Keratinocyte (primary cell): ENCODE results near the gene FAM98A. TPM values are rescaled to one million over a fixed set of nuclear protein-coding genes. Genes with fewer than 3 reads are reported as not detected.

ENCODE experiments used
- DNase-seq: peaks from one replicate; pipeline ENCODE4 v3.0.0-alpha.2; 2011; ENCODE audit warnings: low read depth, missing footprints, low spot score
- FAIRE-seq: peaks from 2 replicates; lab custom pipeline; 2011; peaks lifted over from hg19 to GRCh38; lab: Jason Lieb, UNC
- H2AFZ ChIP-seq: 2 replicates; pipeline ENCODE4 v1.6.0; 2012; ENCODE audit warnings: low read length, control low read depth, inconsistent platforms; ENCODE audit not compliant: control insufficient read depth
- H3K27ac ChIP-seq: 2 replicates; pipeline ENCODE4 v1.5.1; 2011; ENCODE audit warnings: low read length; ENCODE audit not compliant: control insufficient read depth, insufficient read depth
- H3K27me3 ChIP-seq: 3 replicates; pipeline ENCODE4 v1.6.0; 2011; ENCODE audit warnings: low read length; ENCODE audit not compliant: control insufficient read depth, insufficient read depth; ENCODE audit errors: extremely low read depth
- H3K36me3 ChIP-seq, 2 experiments: 2 replicates in 1 of 2; 3 replicates in 1 of 2; pipeline ENCODE4 v1.5.1; 2011; ENCODE audit warnings: low read length in 2 of 2, mild to moderate bottlenecking in 1 of 2; ENCODE audit not compliant: control insufficient read depth in 2 of 2, insufficient read depth in 2 of 2; ENCODE audit errors: extremely low read depth in 1 of 2
- H3K4me1 ChIP-seq: 3 replicates; pipeline ENCODE4 v1.5.1; 2011; ENCODE audit warnings: low read length; ENCODE audit not compliant: control insufficient read depth, insufficient read depth; ENCODE audit errors: extremely low read depth
- H3K4me2 ChIP-seq: 3 replicates; pipeline ENCODE4 v1.6.0; 2011; ENCODE audit warnings: low read depth, low read length; ENCODE audit not compliant: control insufficient read depth, insufficient read depth; ENCODE audit errors: extremely low read depth
- H3K4me3 ChIP-seq, 3 experiments: fragments of 200-600 bp in 1 of 3; sonication (generic) in 1 of 3; 2 replicates in 2 of 3; 3 replicates in 1 of 3; pipeline ENCODE4 v1.5.1; 2011 to 2016; ENCODE audit warnings: low read length in 3 of 3, mild to moderate bottlenecking in 3 of 3, control low read depth in 2 of 3, inconsistent platforms in 1 of 3, low read depth in 1 of 3, mixed read lengths in 1 of 3, mixed run types in 1 of 3, moderate library complexity in 1 of 3; ENCODE audit not compliant: control insufficient read depth in 2 of 3, insufficient read depth in 2 of 3; ENCODE audit errors: extremely low read depth in 1 of 3
- H3K79me2 ChIP-seq: 2 replicates; pipeline ENCODE4 v1.6.0; 2012; ENCODE audit warnings: low read length; ENCODE audit not compliant: control insufficient read depth, insufficient read depth
- H3K9ac ChIP-seq: 3 replicates; pipeline ENCODE4 v1.6.0; 2011; ENCODE audit warnings: low read length; ENCODE audit not compliant: control insufficient read depth, insufficient read depth; ENCODE audit errors: extremely low read depth
- H3K9me1 ChIP-seq: 3 replicates; pipeline ENCODE4 v1.6.0; 2011; ENCODE audit warnings: low read length; ENCODE audit not compliant: control insufficient read depth, insufficient read depth; ENCODE audit errors: extremely low read depth
- H3K9me3 ChIP-seq: 2 replicates; pipeline ENCODE4 v1.5.1; 2012; ENCODE audit warnings: low read depth, low read length; ENCODE audit not compliant: control insufficient read depth
- H4K20me1 ChIP-seq: 3 replicates; pipeline ENCODE4 v1.6.0; 2011; ENCODE audit warnings: low read length; ENCODE audit not compliant: control insufficient read depth, insufficient read depth; ENCODE audit errors: extremely low read depth
- CTCF ChIP-seq, 3 experiments: IDR thresholded peaks in 1 of 3; conservative IDR thresholded peaks in 1 of 3; optimal IDR thresholded peaks in 1 of 3; 2 replicates in 2 of 3; 3 replicates in 1 of 3; pipeline versions ENCODE3 to v1.5.1; 2011; ENCODE audit warnings: low read length in 3 of 3, mild to moderate bottlenecking in 3 of 3, moderate library complexity in 2 of 3, control low read depth in 1 of 3, inconsistent platforms in 1 of 3; ENCODE audit not compliant: insufficient read depth in 2 of 3; ENCODE audit errors: extremely low read depth in 1 of 3
- EZH2 ChIP-seq: IDR thresholded peaks from one replicate; pipeline ENCODE4 v1.6.1; 2012; ENCODE audit warnings: inconsistent platforms, mild to moderate bottlenecking, low read length, moderate library complexity
- dilution Hi-C: fragments of 300-500 bp; cut with MboI; formaldehyde crosslinking; loops from one replicate; pipeline ENCODE4 v1.7.0; 2020; ENCODE audit warnings: low sequenced_read_pairs; ENCODE audit not compliant: extremely low pct_ligation_motif_present
- polyA plus RNA-seq, 5 experiments: library from polyadenylated mRNA; depleted of rRNA in 3 of 5; stranded (reverse) in 3 of 5; stranded (forward) in 1 of 5; unstranded in 1 of 5; fragments of >200 nt; gene quantifications; 1 replicate in 1 of 5; 2 replicates in 3 of 5; 3 replicates in 1 of 5; pipeline versions ENCODE4 v1.2.1 to v1.2.3, GENCODE V29; 2011 to 2012; ENCODE audit warnings: missing spikeins in 2 of 5, low read depth in 1 of 5, low replicate concordance in 1 of 5

Gene FAM98A
- polyA plus RNA-seq, 1 donor (not counting 4 experiments of a cell fraction or from before 2014, with no cell fraction given): 116 TPM

- dilution Hi-C loops: no loop called here
- H3K4me3 ChIP-seq: no peak overlapping the region
- H3K9me3 ChIP-seq: no peaks in the 10 kb centered on the region
- no peaks in the 10 kb centered on the region for H3K79me2 ChIP-seq
- H3K9me1 ChIP-seq: no peaks in the 10 kb centered on the region
- TF ChIP-seq EZH2 (no peak), CTCF (optimal IDR thresholded peaks at IDR 0.05 in 1 of 3, IDR thresholded peaks at IDR 0.05 in 1 of 3, conservative IDR thresholded peaks at IDR 0.05 in 1 of 3; ENCODE audit: extremely low read depth in 1 of 3, insufficient read depth in 2 of 3, low read length in 3 of 3) (no peak)
- FAIRE-seq (no peak), DNase-seq (no peak)
- no peak overlapping the region for H3K27ac ChIP-seq
- no peak overlapping the region for H3K9ac ChIP-seq
- H4K20me1 ChIP-seq: no peaks in the 10 kb centered on the region
- H3K27me3 ChIP-seq: no peaks in the 10 kb centered on the region
- H2AFZ ChIP-seq: no peak overlapping the region
- H3K4me2 ChIP-seq: no peak overlapping the region
- peaks cover 5% of the 10 kb centered on the region for H3K4me1 ChIP-seq
- no peaks in the 10 kb centered on the region for H3K36me3 ChIP-seq
These were observed 7.5 kb upstream of the FAM98A start for GRCh38 chr2:33606622-33607021.

DNA sequence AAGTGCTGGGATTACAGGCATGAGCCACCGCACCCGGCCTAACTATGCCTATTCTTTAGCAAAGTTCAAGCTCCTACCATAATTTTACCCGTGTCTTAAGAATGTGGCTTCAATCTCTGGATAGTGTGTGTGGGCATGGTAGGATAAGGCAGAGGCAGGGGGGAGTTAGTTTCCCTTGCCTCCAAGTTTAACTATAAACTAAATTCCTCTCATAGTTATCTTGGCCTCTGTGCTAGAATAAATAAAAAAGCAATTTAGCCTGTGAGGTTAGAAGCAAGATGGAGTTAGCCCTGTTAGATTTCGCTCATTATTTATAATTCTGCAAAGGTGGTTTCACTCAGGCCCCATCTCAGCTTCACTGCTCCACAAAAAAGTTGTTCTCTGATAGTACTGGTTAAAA is 7.0 kb upstream of the FAM98A start:
- TF ChIP-seq CTCF (optimal IDR thresholded peaks at IDR 0.05 in 1 of 3, IDR thresholded peaks at IDR 0.05 in 1 of 3, conservative IDR thresholded peaks at IDR 0.05 in 1 of 3; ENCODE audit: extremely low read depth in 1 of 3, insufficient read depth in 2 of 3, low read length in 3 of 3) (no peak), EZH2 (no peak)
- dilution Hi-C loops: no loop called here

More for the DNA sequence above, 7.0 kb upstream of the FAM98A start:
- Histone ChIP-seq H4K20me1 (no peaks in the 10 kb centered on the region), H3K36me3 (no peaks in the 10 kb centered on the region), H3K4me1 (peaks cover 5% of the 10 kb centered on the region), H3K9me3 (no peaks in the 10 kb centered on the region), H3K27ac (no peak overlapping the region), H3K9ac (no peak overlapping the region), H3K27me3 (no peaks in the 10 kb centered on the region), H3K4me2 (no peak overlapping the region), H2AFZ (no peak overlapping the region), H3K4me3 (no peak overlapping the region), H3K79me2 (no peaks in the 10 kb centered on the region), H3K9me1 (no peaks in the 10 kb centered on the region)
- DNase-seq (no peak), FAIRE-seq (no peak)
